Stimulated activated CD4-positive, alpha-beta T cell treated with anti-CD3 and anti-CD28 coated beads, Interleukin-4, amount 100 ng/mL, for 48 hours (primary cell): ENCODE data around the gene GAR1.
"Not testable (repeated sequence)": the region's sequence is repeated elsewhere in the genome, so short reads cannot be mapped to it uniquely, and the experiment has no call there.

Source experiments
- DNase-seq, 2 donors: peaks; one replicate each; pipeline ENCODE4 v3.0.0-alpha.2; 2020; ENCODE audit warnings: low read depth in 2 of 2

Gene GAR1

GRCh38 chr4:109815151-109816081 lies at the start of gene GAR1:
Gene GAR1, plus strand, starts transcription at chr4:109815762. Its CDS starts 403 bp downstream, at chr4:109816165.
- DNase-seq, result peak; percentile 80 to 88

- not testable (repeated sequence) for DNase-seq
Observed at GRCh38 chr4:109782092-109782491, 33.5 kb upstream of the GAR1 start.

- DNase-seq, result no peak
Observed at GRCh38 chr4:109786846-109787245, 28.7 kb upstream of the GAR1 start.

- DNase-seq, result no peak
Observed at GRCh38 chr4:109787807-109788206, 27.8 kb upstream of the GAR1 start.

- DNase-seq, result no peak
Observed at GRCh38 chr4:109795059-109795458, 20.5 kb upstream of the GAR1 start.

GRCh38 chr4:109798866-109799265 lies 16.7 kb upstream of the GAR1 start:
- DNase-seq, result no peak

GRCh38 chr4:109801099-109801789 lies 14.3 kb upstream of the GAR1 start:
- no peak for DNase-seq

GRCh38 chr4:109801895-109802319 lies 13.7 kb upstream of the GAR1 start, which contains the start of gene CFI:
Gene CFI, minus strand, starts transcription at chr4:109801999. Its CDS starts 28 bp downstream, at chr4:109801971.
- no peak for DNase-seq

GRCh38 chr4:109803924-109804571 lies 11.5 kb upstream of the GAR1 start:
- DNase-seq, result no peak

- no peak for DNase-seq
Observed at GRCh38 chr4:109809655-109810054, 5.9 kb upstream of the GAR1 start.

GRCh38 chr4:109810552-109811387 lies 4.8 kb upstream of the GAR1 start:
- no peak for DNase-seq

GRCh38 chr4:109811707-109812106 lies 3.9 kb upstream of the GAR1 start:
- no peak for DNase-seq

GRCh38 chr4:109816082-109816442 lies 500 bp downstream of the GAR1 start:
- DNase-seq, result peak; percentile 20 to 31

- DNase-seq, result peak in 1 of 2 donors; percentile 6
Observed at GRCh38 chr4:109816894-109817293, 1.3 kb downstream of the GAR1 start.

- no peak for DNase-seq
Observed at GRCh38 chr4:109818268-109818667, 2.7 kb downstream of the GAR1 start.

GRCh38 chr4:109820563-109820962 lies 5.0 kb downstream of the GAR1 start:
- DNase-seq, result no peak

GRCh38 chr4:109821185-109821584 lies 5.6 kb downstream of the GAR1 start:
- DNase-seq, result no peak

- DNase-seq, result no peak
Observed at GRCh38 chr4:109826719-109827118, 11.2 kb downstream of the GAR1 start.

- DNase-seq, result no peak
Observed at GRCh38 chr4:109827672-109828071, 12.1 kb downstream of the GAR1 start, which contains the start of gene RRH. Gene RRH, plus strand, starts transcription at chr4:109827972. Its CDS starts 56 bp downstream, at chr4:109828028.

- no peak for DNase-seq
Observed at GRCh38 chr4:109833756-109834155, 18.2 kb downstream of the GAR1 start.

GRCh38 chr4:109836985-109837384 lies 21.4 kb downstream of the GAR1 start:
- DNase-seq, result no peak
